K562 (cell line): ENCODE measurements around the gene PCSK2.

Experiments used
- NFIC ChIP-seq: fragments of 450-650 bp; IDR thresholded peaks from 2 replicates; pipeline ENCODE4 v1.6.1; 2017; ENCODE audit warnings: mild to moderate bottlenecking, inconsistent platforms
- SREBF2 ChIP-seq: sonication (generic); formaldehyde crosslinking; IDR thresholded peaks from 2 replicates; pipeline ENCODE4 v1.4.0; 2020; ENCODE audit warnings: mild to moderate bottlenecking, missing genetic modification reagents
- TF ChIP-seq, protein P1 (sequence below), 3 experiments: IDR thresholded peaks in 2 of 3; conservative IDR thresholded peaks in 1 of 3; 2 replicates each; pipeline ENCODE4 v1.5.1; 2011 to 2012; ENCODE audit warnings: low read length in 3 of 3, mild to moderate bottlenecking in 3 of 3, control low read depth in 2 of 3, improper control_type of control experiment in 1 of 3, inconsistent platforms in 1 of 3, low read depth in 1 of 3, mixed read lengths in 1 of 3, moderate library complexity in 1 of 3; ENCODE audit not compliant: insufficient read depth in 2 of 3
- TF ChIP-seq, protein P2 (sequence below): sonication (generic); formaldehyde crosslinking; IDR thresholded peaks from 2 replicates; pipeline ENCODE4 v1.9.0; 2022; ENCODE audit warnings: mild to moderate bottlenecking, missing genetic modification reagents

DNA sequence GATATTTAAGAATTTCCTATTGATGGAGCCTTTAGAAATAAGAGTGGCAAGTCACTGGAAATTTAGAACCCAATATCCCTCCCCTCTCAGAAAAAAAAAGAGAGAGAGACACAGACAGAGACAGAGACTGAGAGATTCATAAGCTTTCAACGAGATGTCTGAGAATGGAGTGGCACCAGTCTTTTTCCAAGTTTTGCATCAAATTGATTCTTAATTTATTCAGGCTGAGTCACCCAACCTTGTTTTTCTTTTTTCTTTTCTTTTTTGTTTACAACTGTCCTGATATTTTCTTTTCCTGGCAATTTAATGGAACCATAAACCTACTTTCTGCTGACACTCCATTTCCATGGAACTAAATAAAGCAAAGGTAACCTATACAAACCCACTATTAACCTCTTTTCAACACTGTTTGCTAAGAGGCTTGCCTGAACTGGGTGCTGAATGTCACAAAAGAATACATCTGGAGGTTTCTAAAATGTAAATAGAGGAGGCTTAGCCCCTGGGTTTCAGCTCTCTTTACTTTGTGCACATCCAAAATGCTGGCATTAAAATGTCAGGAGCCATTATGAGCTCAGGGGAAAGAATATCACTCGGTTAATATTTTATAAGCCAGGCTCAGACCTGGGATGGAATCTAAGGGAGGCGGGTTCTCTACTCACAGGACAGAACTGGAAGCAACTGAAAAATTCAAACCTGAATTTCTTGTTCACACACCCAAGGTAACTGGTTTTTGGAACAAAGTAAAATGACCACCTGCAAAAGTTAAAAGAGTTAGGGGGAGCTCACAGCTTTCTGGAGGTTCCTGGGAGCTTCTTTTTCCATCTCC, 203.5 kb downstream of the PCSK2 start:
- TF ChIP-seq, protein P1, sequence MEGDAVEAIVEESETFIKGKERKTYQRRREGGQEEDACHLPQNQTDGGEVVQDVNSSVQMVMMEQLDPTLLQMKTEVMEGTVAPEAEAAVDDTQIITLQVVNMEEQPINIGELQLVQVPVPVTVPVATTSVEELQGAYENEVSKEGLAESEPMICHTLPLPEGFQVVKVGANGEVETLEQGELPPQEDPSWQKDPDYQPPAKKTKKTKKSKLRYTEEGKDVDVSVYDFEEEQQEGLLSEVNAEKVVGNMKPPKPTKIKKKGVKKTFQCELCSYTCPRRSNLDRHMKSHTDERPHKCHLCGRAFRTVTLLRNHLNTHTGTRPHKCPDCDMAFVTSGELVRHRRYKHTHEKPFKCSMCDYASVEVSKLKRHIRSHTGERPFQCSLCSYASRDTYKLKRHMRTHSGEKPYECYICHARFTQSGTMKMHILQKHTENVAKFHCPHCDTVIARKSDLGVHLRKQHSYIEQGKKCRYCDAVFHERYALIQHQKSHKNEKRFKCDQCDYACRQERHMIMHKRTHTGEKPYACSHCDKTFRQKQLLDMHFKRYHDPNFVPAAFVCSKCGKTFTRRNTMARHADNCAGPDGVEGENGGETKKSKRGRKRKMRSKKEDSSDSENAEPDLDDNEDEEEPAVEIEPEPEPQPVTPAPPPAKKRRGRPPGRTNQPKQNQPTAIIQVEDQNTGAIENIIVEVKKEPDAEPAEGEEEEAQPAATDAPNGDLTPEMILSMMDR (IDR thresholded peaks at IDR 0.05 in 2 of 3, conservative IDR thresholded peaks at IDR 0.05 in 1 of 3; ENCODE audit: insufficient read depth in 2 of 3, low read depth in 1 of 3, low read length in 3 of 3): no peak
- TF ChIP-seq, protein P2, sequence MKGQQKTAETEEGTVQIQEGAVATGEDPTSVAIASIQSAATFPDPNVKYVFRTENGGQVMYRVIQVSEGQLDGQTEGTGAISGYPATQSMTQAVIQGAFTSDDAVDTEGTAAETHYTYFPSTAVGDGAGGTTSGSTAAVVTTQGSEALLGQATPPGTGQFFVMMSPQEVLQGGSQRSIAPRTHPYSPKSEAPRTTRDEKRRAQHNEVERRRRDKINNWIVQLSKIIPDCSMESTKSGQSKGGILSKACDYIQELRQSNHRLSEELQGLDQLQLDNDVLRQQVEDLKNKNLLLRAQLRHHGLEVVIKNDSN: no peak
- no peak for TF ChIP-seq SREBF2 (CRISPR knock-in tag)
- TF ChIP-seq NFIC: no peak
